Activated B cell treated with CpG ODN at 0.5 μM for 24 hours (primary cell): ENCODE measurements around the gene PHACTR1. TPM values are rescaled to one million over a fixed set of nuclear protein-coding genes. Genes with fewer than 3 reads are reported as not detected.

Source experiments
- ATAC-seq: fragments of 200-7000 bp; cut with Tn5 transposase; one replicate; pipeline ENCODE4 v1.10.0; 2021; ENCODE audit warnings: low read depth, mild to moderate bottlenecking, moderate library complexity
- CTCF ChIA-PET: fragments of 350-600 bp; sonication (Branson Sonifier 250); formaldehyde crosslinking; loops from one replicate; lab custom pipeline; 2021; ENCODE audit warnings: antibody characterized with exemption; lab: Charles Lee
- POLR2A ChIA-PET: fragments of 350-600 bp; sonication (Branson Sonifier 250); formaldehyde crosslinking; loops from one replicate; lab custom pipeline; 2021; ENCODE audit warnings: antibody characterized with exemption; lab: Charles Lee
- DNase-seq: peaks from one replicate; pipeline ENCODE4 v3.0.0; 2022
- H3K27ac Mint-ChIP-seq: one replicate; pipeline ENCODE4 v1.8.0; 2020; ENCODE audit warnings: mixed read lengths
- H3K27me3 Mint-ChIP-seq: one replicate; pipeline ENCODE4 v1.8.0; 2021; ENCODE audit warnings: mixed read lengths
- H3K36me3 Mint-ChIP-seq: one replicate; pipeline ENCODE4 v1.8.0; 2021; ENCODE audit warnings: low read depth, mixed read lengths
- H3K4me1 Mint-ChIP-seq: one replicate; pipeline ENCODE4 v1.8.0; 2021; ENCODE audit warnings: mixed read lengths
- H3K4me3 Mint-ChIP-seq: one replicate; pipeline ENCODE4 v1.8.0; 2020; ENCODE audit warnings: mild to moderate bottlenecking, mixed read lengths
- H3K9me3 Mint-ChIP-seq: one replicate; pipeline ENCODE4 v1.8.0; 2020; ENCODE audit warnings: mixed read lengths
- intact Hi-C: fragments of 100-400 bp; cut with micrococcal nuclease; formaldehyde crosslinking; loops from one replicate; pipeline ENCODE4 v1.15.1; 2024
- total RNA-seq: library from RNA; stranded (reverse); gene quantifications from 2 replicates; pipeline ENCODE4 v1.2.3, GENCODE V29; 2022
- TF ChIP-seq, protein P1 (sequence below): fragments of 200-600 bp; IDR thresholded peaks from one replicate; pipeline ENCODE4 v1.8.0; 2022; ENCODE audit warnings: antibody characterized with exemption, mild to moderate bottlenecking

The PHACTR1 gene
- total RNA-seq, 1 donor from 2014 or later, result 115 TPM

DNA sequence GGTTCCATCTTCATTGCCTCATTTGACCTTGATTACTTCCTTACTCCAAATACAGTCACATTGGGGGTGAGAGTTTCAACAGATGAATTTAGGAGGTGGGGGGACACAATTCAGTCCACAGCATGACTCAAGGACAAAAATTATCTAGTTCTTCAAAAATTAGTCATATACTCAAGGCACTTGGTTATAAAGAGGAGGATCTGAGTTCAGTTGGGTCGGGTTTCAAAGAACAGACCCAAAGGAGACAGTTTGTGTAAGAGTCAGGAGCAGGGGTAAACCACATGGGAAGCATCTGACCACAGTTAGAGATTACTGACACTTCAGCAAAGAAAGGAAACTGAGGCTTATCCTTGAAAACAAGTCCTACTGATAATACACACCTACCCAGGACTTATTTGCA, 473.8 kb downstream of the PHACTR1 start:
- H3K27ac Mint-ChIP-seq, result no peak overlapping the region
- no peak overlapping the region for H3K4me3 Mint-ChIP-seq
- intact Hi-C loops, result loop anchor here (10.0 kb wide), 1 partner anchor 344 kb away; no protein-coding TSS in a partner anchor
- TF ChIP-seq, protein P1, sequence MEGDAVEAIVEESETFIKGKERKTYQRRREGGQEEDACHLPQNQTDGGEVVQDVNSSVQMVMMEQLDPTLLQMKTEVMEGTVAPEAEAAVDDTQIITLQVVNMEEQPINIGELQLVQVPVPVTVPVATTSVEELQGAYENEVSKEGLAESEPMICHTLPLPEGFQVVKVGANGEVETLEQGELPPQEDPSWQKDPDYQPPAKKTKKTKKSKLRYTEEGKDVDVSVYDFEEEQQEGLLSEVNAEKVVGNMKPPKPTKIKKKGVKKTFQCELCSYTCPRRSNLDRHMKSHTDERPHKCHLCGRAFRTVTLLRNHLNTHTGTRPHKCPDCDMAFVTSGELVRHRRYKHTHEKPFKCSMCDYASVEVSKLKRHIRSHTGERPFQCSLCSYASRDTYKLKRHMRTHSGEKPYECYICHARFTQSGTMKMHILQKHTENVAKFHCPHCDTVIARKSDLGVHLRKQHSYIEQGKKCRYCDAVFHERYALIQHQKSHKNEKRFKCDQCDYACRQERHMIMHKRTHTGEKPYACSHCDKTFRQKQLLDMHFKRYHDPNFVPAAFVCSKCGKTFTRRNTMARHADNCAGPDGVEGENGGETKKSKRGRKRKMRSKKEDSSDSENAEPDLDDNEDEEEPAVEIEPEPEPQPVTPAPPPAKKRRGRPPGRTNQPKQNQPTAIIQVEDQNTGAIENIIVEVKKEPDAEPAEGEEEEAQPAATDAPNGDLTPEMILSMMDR, result no peak
- no peak for DNase-seq
- H3K4me1 Mint-ChIP-seq, result peaks cover 11% of the 10 kb centered on the region
- no peaks in the 10 kb centered on the region for H3K9me3 Mint-ChIP-seq
- ChIA-PET POLR2A (no interaction called here), CTCF (no interaction called here)
- no peak for ATAC-seq
- no peaks in the 10 kb centered on the region for H3K36me3 Mint-ChIP-seq
- H3K27me3 Mint-ChIP-seq, result peaks cover 4% of the 10 kb centered on the region

GRCh38 chr6:13191461-13191860, 474.9 kb downstream of the PHACTR1 start:
- DNase-seq (no peak), ATAC-seq (no peak)
- intact Hi-C loops, result loop anchor here (10.0 kb wide), 1 partner anchor 343 kb away; no protein-coding TSS in a partner anchor
- Mint-ChIP-seq H3K4me1 (peaks cover 11% of the 10 kb centered on the region), H3K27me3 (peaks cover 4% of the 10 kb centered on the region), H3K27ac (no peak overlapping the region), H3K9me3 (no peaks in the 10 kb centered on the region), H3K36me3 (no peaks in the 10 kb centered on the region), H3K4me3 (no peak overlapping the region)
- TF ChIP-seq, protein P1, result no peak
- ChIA-PET CTCF (interaction anchor here (1.5 to 2.9 kb wide), 2 partner anchors 140 to 280 kb away, joined by 4 to 16 read pairs; no protein-coding TSS in a partner anchor), POLR2A (no interaction called here)

GRCh38 chr6:13194852-13195251, 478.3 kb downstream of the PHACTR1 start:
- TF ChIP-seq, protein P1, result peak; percentile 55
- no peaks in the 10 kb centered on the region for H3K36me3 Mint-ChIP-seq
- peaks cover 4% of the 10 kb centered on the region for H3K27me3 Mint-ChIP-seq
- ChIA-PET POLR2A (interaction anchor here (0.7 to 2.2 kb wide), 11 partner anchors 66 to 160 kb away, joined by 3 to 18 read pairs (median 4); partner anchors contain the start of gene TBC1D7), CTCF (interaction anchor here (0.6 to 3.9 kb wide), 29 partner anchors 10 to 420 kb away, joined by 3 to 118 read pairs (median 5); partner anchors contain the start of genes NOL7 and TBC1D7)
- H3K4me3 Mint-ChIP-seq, result no peak overlapping the region
- no peaks in the 10 kb centered on the region for H3K9me3 Mint-ChIP-seq
- intact Hi-C loops, result loop anchor here (1.0 to 10.0 kb wide), 7 partner anchors 77 to 340 kb away; no protein-coding TSS in a partner anchor
- no peak overlapping the region for H3K27ac Mint-ChIP-seq
- ATAC-seq (peak; percentile 82), DNase-seq (peak; percentile 21)
- peaks cover 11% of the 10 kb centered on the region for H3K4me1 Mint-ChIP-seq

- CTCF ChIA-PET, result interaction anchor here (1.4 to 3.9 kb wide), 7 partner anchors 79 to 419 kb away, joined by 5 to 118 read pairs (median 12); partner anchors contain the start of genes NOL7 and TBC1D7
- intact Hi-C loops, result loop anchor here (1.0 to 10.0 kb wide), 7 partner anchors 76 to 339 kb away; no protein-coding TSS in a partner anchor
Observed at GRCh38 chr6:13195803-13196202, 479.2 kb downstream of the PHACTR1 start.

DNA sequence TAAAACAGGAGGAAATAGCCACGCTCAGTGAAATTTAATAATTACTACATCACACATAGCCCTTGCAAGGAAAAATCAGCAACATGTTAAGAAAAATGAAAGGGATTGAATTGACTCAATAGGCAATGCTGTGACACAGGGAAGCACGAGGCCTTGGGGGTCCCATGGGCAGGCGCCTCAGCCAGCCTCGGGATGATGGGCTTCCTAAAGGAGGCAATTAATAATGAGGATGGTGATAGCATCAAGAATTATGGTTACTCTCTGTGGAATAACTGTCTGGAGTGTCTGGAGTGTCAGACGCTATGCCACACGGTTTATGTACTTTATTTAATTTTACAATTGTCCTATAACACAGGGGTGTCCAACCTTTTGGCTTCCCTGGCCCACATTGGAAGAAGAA, 481.6 kb downstream of the PHACTR1 start:
- POLR2A ChIA-PET, result interaction anchor here (1.0 kb wide), 1 partner anchor 130 kb away, joined by 3 read pairs; the partner anchor contains the start of gene TBC1D7
- no peak overlapping the region for H3K27ac Mint-ChIP-seq
- CTCF ChIA-PET, result interaction anchor here (1.0 kb wide), 1 partner anchor 132 kb away, joined by 3 read pairs; no protein-coding TSS in a partner anchor
- H3K9me3 Mint-ChIP-seq, result no peaks in the 10 kb centered on the region
- H3K4me1 Mint-ChIP-seq, result peaks cover 8% of the 10 kb centered on the region
- intact Hi-C loops, result loop anchor here (10.0 kb wide), 1 partner anchor 337 kb away; no protein-coding TSS in a partner anchor
- TF ChIP-seq, protein P1, result no peak
- no peak overlapping the region for H3K4me3 Mint-ChIP-seq
- DNase-seq (no peak), ATAC-seq (no peak)
- no peaks in the 10 kb centered on the region for H3K36me3 Mint-ChIP-seq
- H3K27me3 Mint-ChIP-seq, result no peaks in the 10 kb centered on the region

More at GRCh38 chr6:13195803-13196202, 479.2 kb downstream of the PHACTR1 start:
- no peak overlapping the region for H3K4me3 Mint-ChIP-seq
- H3K27me3 Mint-ChIP-seq, result peaks cover 4% of the 10 kb centered on the region
- POLR2A ChIA-PET, result interaction anchor here (1.5 to 2.2 kb wide), 4 partner anchors 79 to 135 kb away, joined by 4 to 18 read pairs (median 8); partner anchors contain the start of gene TBC1D7
- DNase-seq (no peak), ATAC-seq (no peak)
- H3K27ac Mint-ChIP-seq, result no peak overlapping the region
- H3K9me3 Mint-ChIP-seq, result no peaks in the 10 kb centered on the region
- H3K4me1 Mint-ChIP-seq, result peaks cover 11% of the 10 kb centered on the region
- no peaks in the 10 kb centered on the region for H3K36me3 Mint-ChIP-seq
- TF ChIP-seq, protein P1, result no peak
